T-cell (primary cell): ENCODE results near the gene MAP1LC3C. TPM values are rescaled to one million over a fixed set of nuclear protein-coding genes. Genes with fewer than 3 reads are reported as not detected.

Experiments used
- ATAC-seq, 4 experiments: fragments of 200-7000 bp in 3 of 4; fragments of 150-1000 bp in 1 of 4; cut with Tn5 transposase; replicated peaks in 1 of 4; 1 replicate in 3 of 4; 2 replicates in 1 of 4; pipeline ENCODE4 v1.10.0; 2021; ENCODE audit warnings: moderate library complexity in 3 of 4, mild to moderate bottlenecking in 2 of 4, moderate number of reproducible peaks in 1 of 4
- CTCF ChIA-PET, 2 donors: fragments of 300-600 bp; sonication (Branson Sonifier 250); formaldehyde crosslinking; loops; one replicate each; lab custom pipeline; 2022; ENCODE audit warnings: antibody characterized with exemption in 2 of 2; lab: Charles Lee
- POLR2A ChIA-PET, 2 donors: fragments of 300-600 bp; sonication (Branson Sonifier 250); formaldehyde crosslinking; loops; one replicate each; lab custom pipeline; 2022; ENCODE audit warnings: antibody characterized with exemption in 2 of 2; lab: Charles Lee
- DNase-seq, 35 experiments: peaks; one replicate each; pipeline versions ENCODE4 v3.0.0 to v3.0.0-alpha.2; 2013 to 2023
- H3K27ac ChIP-seq: one replicate; pipeline ENCODE4 v1.5.1; 2013; ENCODE audit warnings: low read length
- H3K27me3 ChIP-seq, 2 experiments: replicated peaks in 1 of 2; 1 replicate in 1 of 2; 2 replicates in 1 of 2; pipeline versions ENCODE4 v1.6.1 to v1.7.0; 2013; ENCODE audit warnings: low read length in 1 of 2, mixed read lengths in 1 of 2; ENCODE audit not compliant: control insufficient read depth in 2 of 2, insufficient read depth in 2 of 2; ENCODE audit errors: extremely low read depth in 1 of 2
- H3K36me3 ChIP-seq, 2 donors: 1 replicate in 1 of 2; 2 replicates in 1 of 2; pipeline versions ENCODE4 v1.6.1 to v1.7.0; 2013; ENCODE audit warnings: low read length in 1 of 2; ENCODE audit not compliant: control insufficient read depth in 2 of 2, insufficient read depth in 1 of 2; ENCODE audit errors: extremely low read depth in 1 of 2
- H3K4me1 ChIP-seq, 2 experiments: 1 replicate in 1 of 2; 2 replicates in 1 of 2; pipeline versions ENCODE4 v1.6.1 to v1.7.0; 2013; ENCODE audit warnings: low read length in 2 of 2, mixed read lengths in 1 of 2; ENCODE audit not compliant: insufficient read depth in 2 of 2, control insufficient read depth in 1 of 2; ENCODE audit errors: extremely low read depth in 1 of 2
- H3K4me3 ChIP-seq, 2 donors: 1 replicate in 1 of 2; 2 replicates in 1 of 2; pipeline versions ENCODE4 v1.5.1 to v1.7.0; 2013; ENCODE audit warnings: mild to moderate bottlenecking in 2 of 2, low read length in 1 of 2, moderate library complexity in 1 of 2; ENCODE audit not compliant: control insufficient read depth in 1 of 2; ENCODE audit errors: extremely low read depth in 1 of 2
- H3K9me3 ChIP-seq: 2 replicates; pipeline ENCODE4 v1.7.0; 2013
- H3K27ac Mint-ChIP-seq, 2 donors: one replicate each; pipeline ENCODE4 v1.8.0; 2020 to 2021; ENCODE audit warnings: mild to moderate bottlenecking in 2 of 2, mixed read lengths in 2 of 2
- H3K27me3 Mint-ChIP-seq, 2 donors: one replicate each; pipeline ENCODE4 v1.8.0; 2021 to 2022; ENCODE audit warnings: mixed read lengths in 2 of 2
- H3K36me3 Mint-ChIP-seq: one replicate; pipeline ENCODE4 v1.8.0; 2021; ENCODE audit warnings: mixed read lengths
- H3K4me1 Mint-ChIP-seq, 3 donors: one replicate each; pipeline ENCODE4 v1.8.0; 2020 to 2022; ENCODE audit warnings: mixed read lengths in 3 of 3, mild to moderate bottlenecking in 1 of 3
- H3K4me3 Mint-ChIP-seq, 3 donors: one replicate each; pipeline ENCODE4 v1.8.0; 2020 to 2022; ENCODE audit warnings: mild to moderate bottlenecking in 3 of 3, mixed read lengths in 3 of 3, moderate library complexity in 3 of 3
- H3K9me3 Mint-ChIP-seq, 3 donors: one replicate each; pipeline ENCODE4 v1.8.0; 2020 to 2022; ENCODE audit warnings: mixed read lengths in 3 of 3
- WGBS: methylation state at CpG from one replicate; pipeline ENCODE4 v1.1.5; 2013; ENCODE audit warnings: missing lambda C conversion rate; ENCODE audit not compliant: insufficient coverage; 5-methylcytosine and 5-hydroxymethylcytosine counted together
- total RNA-seq, 35 experiments: library from RNA in 6 of 35; stranded (reverse) in 6 of 35; fragments of 120-200 nt in 1 of 35; gene quantifications; one replicate each; pipeline versions ENCODE4 v1.2.1 to v1.2.4 and lab custom pipeline; 2013 to 2026

Gene MAP1LC3C
- total RNA-seq, result not detected
- total RNA-seq (2013), result not detected
- 0 to 0.05 (median 0) reads per million in 29 experiments for total RNA-seq (lab: John Stamatoyannopoulos, UW)

- no peak within 1 kb of the TSS for H3K27ac Mint-ChIP-seq
- peaks cover 4 to 8% (median 6%) of the 10 kb centered on the region in 3 donors for H3K4me1 Mint-ChIP-seq
- POLR2A ChIA-PET, result interaction anchor here (0.6 kb wide), 2 partner anchors 1654 to 1659 kb away, joined by 3 read pairs; no protein-coding TSS in a partner anchor
- no CpG with 5 or more reads among the region's 4 CpGs for WGBS
- Histone ChIP-seq H3K27ac (no peak within 1 kb of the TSS), H3K4me3 (peak within 1 kb of the TSS in 1 of 2 donors; percentile 42), H3K36me3 (no peaks in the 10 kb centered on the region), H3K27me3 (peaks cover 0 to 12% of the 10 kb centered on the region in 2 experiments), H3K9me3 (no peaks in the 10 kb centered on the region), H3K4me1 (peaks cover 0 to 3% of the 10 kb centered on the region in 2 experiments)
- H3K9me3 Mint-ChIP-seq, result no peaks in the 10 kb centered on the region
- peak within 1 kb of the TSS; percentile 41 to 57 (median 57) for H3K4me3 Mint-ChIP-seq
- CTCF ChIA-PET, result interaction anchor here (0.6 to 2.6 kb wide), 7 partner anchors 8 to 467 kb away, joined by 3 to 16 read pairs (median 4); partner anchors contain the start of gene KMO (in 1 of the 2)
- ATAC-seq (no peak), DNase-seq (no peak)
- peaks cover 0 to 7% of the 10 kb centered on the region in 2 donors for H3K27me3 Mint-ChIP-seq
- no peaks in the 10 kb centered on the region for H3K36me3 Mint-ChIP-seq
These were observed at the start of gene MAP1LC3C for GRCh38 chr1:241999026-241999425. Gene MAP1LC3C (minus strand): TSS chr1:241999098. CDS start chr1:241999008, 90 bp downstream.

- CTCF ChIA-PET, result no interaction called here
- peaks cover 0 to 3% of the 10 kb centered on the region in 2 donors for H3K27me3 Mint-ChIP-seq
- POLR2A ChIA-PET, result no interaction called here
These were observed 44.3 kb upstream of the MAP1LC3C start for GRCh38 chr1:242043165-242043564.

GRCh38 chr1:242034392-242034791 is 35.5 kb upstream of the MAP1LC3C start:
- H3K4me3 Mint-ChIP-seq, result no peak overlapping the region
- H3K27ac Mint-ChIP-seq, result no peak overlapping the region
- POLR2A ChIA-PET, result no interaction called here
- Histone ChIP-seq H3K4me1 (no peaks in the 10 kb centered on the region), H3K4me3 (no peak overlapping the region), H3K9me3 (no peaks in the 10 kb centered on the region), H3K27ac (no peak overlapping the region), H3K27me3 (peaks cover 0 to 2% of the 10 kb centered on the region in 2 experiments), H3K36me3 (no peaks in the 10 kb centered on the region)
- WGBS, result no CpG with 5 or more reads among the region's 5 CpGs
- no peaks in the 10 kb centered on the region for H3K36me3 Mint-ChIP-seq
- CTCF ChIA-PET, result no interaction called here
- H3K9me3 Mint-ChIP-seq, result no peaks in the 10 kb centered on the region
- DNase-seq (no peak), ATAC-seq (no peak)
- peaks cover 10% of the 10 kb centered on the region in 2 donors for H3K27me3 Mint-ChIP-seq
- H3K4me1 Mint-ChIP-seq, result no peaks in the 10 kb centered on the region

More at GRCh38 chr1:242043165-242043564, 44.3 kb upstream of the MAP1LC3C start:
- no peaks in the 10 kb centered on the region for H3K4me1 Mint-ChIP-seq
- peaks cover 0 to 7% (median 0%) of the 10 kb centered on the region in 3 donors for H3K9me3 Mint-ChIP-seq
- H3K27ac Mint-ChIP-seq, result no peak overlapping the region
- Histone ChIP-seq H3K4me1 (no peaks in the 10 kb centered on the region), H3K27ac (no peak overlapping the region), H3K36me3 (no peaks in the 10 kb centered on the region), H3K27me3 (peaks cover 0 to 2% of the 10 kb centered on the region in 2 experiments), H3K4me3 (no peak overlapping the region), H3K9me3 (no peaks in the 10 kb centered on the region)
- H3K4me3 Mint-ChIP-seq, result no peak overlapping the region
- H3K36me3 Mint-ChIP-seq, result no peaks in the 10 kb centered on the region
- ATAC-seq, result no peak
- DNase-seq, result no peak
- 60% methylated on average over 1 of the region's 3 CpGs for WGBS

- no peaks in the 10 kb centered on the region for H3K36me3 Mint-ChIP-seq
- no peaks in the 10 kb centered on the region for H3K9me3 Mint-ChIP-seq
- ATAC-seq (no peak), DNase-seq (no peak)
- POLR2A ChIA-PET, result no interaction called here
- no peak overlapping the region for H3K27ac Mint-ChIP-seq
- H3K27me3 ChIP-seq, result peaks cover under 1 to 2% of the 10 kb centered on the region in 2 experiments
- no peaks in the 10 kb centered on the region for H3K9me3 ChIP-seq
- CTCF ChIA-PET, result no interaction called here
- H3K27ac ChIP-seq, result no peak overlapping the region
- peaks cover 10 to 13% of the 10 kb centered on the region in 2 donors for H3K27me3 Mint-ChIP-seq
- no peaks in the 10 kb centered on the region for H3K4me1 Mint-ChIP-seq
- H3K36me3 ChIP-seq, result no peaks in the 10 kb centered on the region
- no peak overlapping the region for H3K4me3 Mint-ChIP-seq
- no peaks in the 10 kb centered on the region for H3K4me1 ChIP-seq
- 77% methylated on average over 3 of the region's 4 CpGs for WGBS
- H3K4me3 ChIP-seq, result no peak overlapping the region
These were observed 34.5 kb upstream of the MAP1LC3C start for GRCh38 chr1:242033447-242033846.

GRCh38 chr1:242030071-242030470 is 31.2 kb upstream of the MAP1LC3C start:
- ChIA-PET POLR2A (no interaction called here), CTCF (no interaction called here)
- Mint-ChIP-seq H3K27me3 (peaks cover 11 to 15% of the 10 kb centered on the region in 2 donors), H3K36me3 (no peaks in the 10 kb centered on the region), H3K9me3 (no peaks in the 10 kb centered on the region), H3K4me3 (no peak overlapping the region), H3K27ac (no peak overlapping the region), H3K4me1 (no peaks in the 10 kb centered on the region)
- no peaks in the 10 kb centered on the region for H3K36me3 ChIP-seq
- peaks cover 0 to 8% of the 10 kb centered on the region in 2 experiments for H3K27me3 ChIP-seq
- ATAC-seq (no peak), DNase-seq (no peak)
- no peaks in the 10 kb centered on the region for H3K9me3 ChIP-seq
- H3K27ac ChIP-seq, result no peak overlapping the region
- no peaks in the 10 kb centered on the region for H3K4me1 ChIP-seq
- WGBS, result 100% methylated on average over 1 of the region's 1 CpG
- H3K4me3 ChIP-seq, result no peak overlapping the region

- Histone ChIP-seq H3K36me3 (no peaks in the 10 kb centered on the region), H3K4me3 (no peak overlapping the region), H3K4me1 (no peaks in the 10 kb centered on the region), H3K9me3 (no peaks in the 10 kb centered on the region), H3K27ac (no peak overlapping the region), H3K27me3 (peaks cover 0 to 8% of the 10 kb centered on the region in 2 experiments)
- CTCF ChIA-PET, result interaction anchor here in 1 of 2 donors (0.7 kb wide), 1 partner anchor 484 kb away, joined by 3 read pairs; no protein-coding TSS in a partner anchor
- Mint-ChIP-seq H3K27ac (no peak overlapping the region), H3K4me1 (no peaks in the 10 kb centered on the region), H3K36me3 (no peaks in the 10 kb centered on the region), H3K27me3 (peaks cover 5 to 12% of the 10 kb centered on the region in 2 donors), H3K9me3 (no peaks in the 10 kb centered on the region), H3K4me3 (no peak overlapping the region)
- POLR2A ChIA-PET, result no interaction called here
- ATAC-seq (no peak), DNase-seq (no peak)
- 64% methylated on average over 1 of the region's 13 CpGs for WGBS
These were observed 26.8 kb upstream of the MAP1LC3C start for GRCh38 chr1:242025681-242026080.
